IMR-90 (cell line): Measurements from ENCODE around the gene AUH. TPM values are rescaled to one million over a fixed set of nuclear protein-coding genes. Genes with fewer than 3 reads are reported as not detected.

Experiments used
- ATAC-seq: fragments of 200-7000 bp; cut with Tn5 transposase; 2 replicates; pipeline ENCODE4 v1.9.1; 2020; ENCODE audit warnings: low read depth, mild to moderate bottlenecking, moderate library complexity
- BruUV-seq: library from RNA; stranded (reverse); fragments of 400-500 nt; replicated peaks from 2 replicates; lab custom pipeline; 2021; lab: Mats Ljungman, UMichigan
- CTCF ChIA-PET: fragments of 300-600 bp; formaldehyde crosslinking; extraction: SDS; loops from one replicate; lab custom pipeline; 2021; ENCODE audit warnings: antibody characterized with exemption; lab: Yijun Ruan, JAX
- POLR2A ChIA-PET: fragments of 300-600 bp; sonication (Branson Sonifier 250); formaldehyde crosslinking; loops from one replicate; lab custom pipeline; 2022; ENCODE audit warnings: antibody characterized with exemption; ENCODE audit not compliant: unreplicated experiment; lab: Charles Lee
- DNase-seq: peaks from one replicate; pipeline ENCODE4 v3.0.0; 2013
- H2AFZ ChIP-seq: replicated peaks from 2 replicates; pipeline ENCODE3; 2013; ENCODE audit warnings: low read length, mild to moderate bottlenecking; ENCODE audit not compliant: poor library complexity
- H2AK5ac ChIP-seq: 2 replicates; pipeline ENCODE4 v1.6.1; 2013; ENCODE audit warnings: low read depth, low read length, inconsistent platforms
- H2AK9ac ChIP-seq: replicated peaks from 2 replicates; pipeline ENCODE3; 2013; ENCODE audit warnings: mild to moderate bottlenecking, low read depth, low read length, moderate library complexity; ENCODE audit not compliant: poor library complexity
- H2BK120ac ChIP-seq: 2 replicates; pipeline ENCODE4 v1.6.1; 2013; ENCODE audit warnings: low read depth, low read length, inconsistent platforms
- H2BK15ac ChIP-seq: 3 replicates; pipeline ENCODE4 v1.6.1; 2013; ENCODE audit warnings: low read depth, low read length, inconsistent platforms
- H2BK20ac ChIP-seq: 2 replicates; pipeline ENCODE4 v1.6.1; 2013; ENCODE audit warnings: low read depth, mild to moderate bottlenecking, inconsistent platforms, low read length, moderate library complexity
- H2BK5ac ChIP-seq: 2 replicates; pipeline ENCODE4 v1.6.1; 2013; ENCODE audit warnings: mild to moderate bottlenecking, low read depth, low read length, inconsistent platforms; ENCODE audit not compliant: poor library complexity, severe bottlenecking
- H3K14ac ChIP-seq: replicated peaks from 2 replicates; pipeline ENCODE4 v1.6.1; 2013; ENCODE audit warnings: low read depth, low read length, inconsistent platforms
- H3K18ac ChIP-seq: 2 replicates; pipeline ENCODE4 v1.6.1; 2013; ENCODE audit warnings: low read depth, low read length, control low read depth
- H3K23ac ChIP-seq: 2 replicates; pipeline ENCODE4 v1.6.1; 2013; ENCODE audit warnings: low read depth, low read length, inconsistent platforms
- H3K27ac ChIP-seq: 2 replicates; pipeline ENCODE4 v1.5.1; 2013; ENCODE audit warnings: mild to moderate bottlenecking, control low read depth, low read length; ENCODE audit not compliant: insufficient read depth
- H3K27me3 ChIP-seq: 2 replicates; pipeline ENCODE4 v1.6.1; 2013; ENCODE audit warnings: low read length; ENCODE audit not compliant: control insufficient read depth, insufficient read depth
- H3K36me3 ChIP-seq: 2 replicates; pipeline ENCODE4 v1.6.1; 2013; ENCODE audit warnings: low read length, mixed read lengths; ENCODE audit not compliant: control insufficient read depth, insufficient read depth
- H3K4ac ChIP-seq: 2 replicates; pipeline ENCODE4 v1.6.1; 2013; ENCODE audit warnings: low read depth, low read length, inconsistent platforms
- H3K4me1 ChIP-seq: 2 replicates; pipeline ENCODE4 v1.6.1; 2013; ENCODE audit warnings: low read length, mixed read lengths; ENCODE audit not compliant: control insufficient read depth, insufficient read depth
- H3K4me2 ChIP-seq: 2 replicates; pipeline ENCODE4 v1.6.1; 2013; ENCODE audit warnings: low read depth, mild to moderate bottlenecking, control low read depth, low read length, moderate library complexity
- H3K4me3 ChIP-seq: 2 replicates; pipeline ENCODE4 v1.5.1; 2013; ENCODE audit warnings: low read depth, mild to moderate bottlenecking, control low read depth, low read length, moderate library complexity; ENCODE audit not compliant: insufficient read depth
- H3K56ac ChIP-seq: 2 replicates; pipeline ENCODE4 v1.6.1; 2013; ENCODE audit warnings: low read length, inconsistent platforms; ENCODE audit not compliant: insufficient read depth; ENCODE audit errors: extremely low read depth
- H3K79me1 ChIP-seq, 2 experiments: 2 replicates each; pipeline ENCODE4 v1.6.1; 2013; ENCODE audit warnings: low read length in 2 of 2, inconsistent platforms in 1 of 2, low read depth in 1 of 2
- H3K9ac ChIP-seq: 2 replicates; pipeline ENCODE4 v1.6.1; 2013; ENCODE audit warnings: low read depth, low read length, control low read depth
- H3K9me1 ChIP-seq: 2 replicates; pipeline ENCODE4 v1.6.1; 2013; ENCODE audit warnings: low read length, inconsistent platforms; ENCODE audit not compliant: insufficient read depth
- H3K9me3 ChIP-seq: 2 replicates; pipeline ENCODE4 v1.6.1; 2013; ENCODE audit warnings: low read length; ENCODE audit not compliant: control insufficient read depth, insufficient read depth
- H4K20me1 ChIP-seq: 2 replicates; pipeline ENCODE4 v1.6.1; 2013; ENCODE audit warnings: low read length, inconsistent platforms; ENCODE audit not compliant: insufficient read depth
- H4K5ac ChIP-seq: 2 replicates; pipeline ENCODE4 v1.6.1; 2013; ENCODE audit warnings: mild to moderate bottlenecking, low read depth, low read length, control low read depth
- H4K8ac ChIP-seq, 2 experiments: 2 replicates each; pipeline ENCODE4 v1.6.1; 2013; ENCODE audit warnings: low read depth in 2 of 2, low read length in 2 of 2, control low read depth in 1 of 2, inconsistent platforms in 1 of 2
- H4K91ac ChIP-seq: 2 replicates; pipeline ENCODE4 v1.6.1; 2013; ENCODE audit warnings: low read depth, low read length, inconsistent platforms; ENCODE audit not compliant: insufficient read depth
- BHLHE40 ChIP-seq: fragments of 150-350 bp; IDR thresholded peaks from 2 replicates; pipeline ENCODE4 v1.6.1; 2016; ENCODE audit warnings: mild to moderate bottlenecking, low read depth, low read length
- FOS ChIP-seq: fragments of 150-350 bp; IDR thresholded peaks from 2 replicates; pipeline ENCODE4 v1.6.1; 2016; ENCODE audit warnings: low read depth, low read length
- MAZ ChIP-seq: IDR thresholded peaks from 2 replicates; pipeline ENCODE4 v1.6.1; 2012; ENCODE audit warnings: low read depth, mild to moderate bottlenecking, low read length, improper control_type of control experiment, moderate library complexity, borderline replicate concordance
- RAD21 ChIP-seq: IDR thresholded peaks from 2 replicates; pipeline ENCODE4 v1.6.1; 2012; ENCODE audit warnings: low read length, improper control_type of control experiment
- RCOR1 ChIP-seq: IDR thresholded peaks from 2 replicates; pipeline ENCODE4 v1.6.1; 2012; ENCODE audit warnings: mild to moderate bottlenecking, low read length, improper control_type of control experiment; ENCODE audit not compliant: insufficient replicate concordance
- USF2 ChIP-seq: fragments of 150-350 bp; IDR thresholded peaks from 2 replicates; pipeline ENCODE4 v1.6.1; 2017; ENCODE audit warnings: mild to moderate bottlenecking, antibody characterized with exemption, low read length, low read depth
- WGBS, 2 experiments: methylation state at CpG; one replicate each; pipeline versions ENCODE4 v1.1.5 to v1.1.7; 2013; ENCODE audit warnings: missing lambda C conversion rate in 2 of 2; ENCODE audit not compliant: insufficient read length in 1 of 2; ENCODE audit errors: extremely low coverage in 2 of 2; 5-methylcytosine and 5-hydroxymethylcytosine counted together
- dilution Hi-C: fragments of 300-500 bp; cut with HindIII; formaldehyde crosslinking; loops from one replicate; pipeline ENCODE4 v1.14.3; 2018; ENCODE audit warnings: low sequenced_read_pairs; ENCODE audit not compliant: unreplicated experiment
- in situ Hi-C: fragments of 300-500 bp; cut with MboI; formaldehyde crosslinking; loops from 3 replicates; pipeline ENCODE4 v1.14.3; 2019; ENCODE audit warnings: low sequenced_read_pairs, inconsistent platforms, mixed read lengths
- intact Hi-C: fragments of 100-400 bp; cut with micrococcal nuclease; formaldehyde crosslinking; loops from 2 replicates; pipeline ENCODE4 v1.10.0; 2022
- polyA plus RNA-seq, 3 experiments: library from polyadenylated mRNA; depleted of rRNA; stranded (reverse); fragments of >200 nt; gene quantifications; 2 replicates each; pipeline ENCODE4 v1.2.3, GENCODE V29; 2012; ENCODE audit warnings: low replicate concordance in 1 of 3
- total RNA-seq: library from RNA; depleted of rRNA; stranded (reverse); fragments of >200 nt; gene quantifications from 2 replicates; pipeline ENCODE4 v1.2.3, GENCODE V29; 2012

The AUH gene
- total and polyA plus RNA-seq, 2 of the 4 experiments (the other 2 are of a cell fraction): 5.9 to 8.1 TPM

- Histone ChIP-seq H2BK120ac (no peak overlapping the region), H2BK15ac (no peak overlapping the region), H2AFZ (no peak overlapping the region), H2BK20ac (no peak overlapping the region), H4K20me1 (no peaks in the 10 kb centered on the region), H3K4me2 (no peak overlapping the region), H2BK5ac (no peak overlapping the region), H4K91ac (no peak overlapping the region), H2AK5ac (peak overlapping the region; percentile 12; the same call in 1 of the 2 replicates), H3K36me3 (peaks cover 2% of the 10 kb centered on the region; the same call in 1 of the 2 replicates), H4K8ac (no peak overlapping the region), H3K27me3 (no peaks in the 10 kb centered on the region), H4K5ac (no peak overlapping the region), H2AK9ac (no peak overlapping the region), H3K4me1 (peaks cover 6% of the 10 kb centered on the region), H3K18ac (no peak overlapping the region), H3K23ac (no peak overlapping the region), H3K14ac (no peak overlapping the region), H3K9ac (no peak overlapping the region), H3K79me1 (peaks cover 0 to 3% of the 10 kb centered on the region in 2 experiments; a peak in 1 of 4 replicates), H3K27ac (no peak overlapping the region), H3K4ac (no peak overlapping the region), H3K56ac (no peak overlapping the region), H3K9me3 (no peaks in the 10 kb centered on the region), H3K9me1 (no peaks in the 10 kb centered on the region), H3K4me3 (no peak overlapping the region)
- POLR2A ChIA-PET: no interaction called here
- dilution Hi-C loops (no loop called here), intact Hi-C loops (no loop called here), in situ Hi-C loops (no loop called here)
- BruUV-seq: no TSS peak
- CTCF ChIA-PET: no interaction called here
- 100% methylated on average over 1 of the region's 10 CpGs; no CpG with 5 or more reads in 1 of the 2 experiments for WGBS, 2 experiments
- ATAC-seq (no peak), DNase-seq (no peak)
- TF ChIP-seq USF2: no peak
- TF ChIP-seq BHLHE40: no peak
- no peak for TF ChIP-seq FOS
- TF ChIP-seq RCOR1: no peak
- no peak for TF ChIP-seq MAZ
- TF ChIP-seq RAD21: no peak
Measured at GRCh38 chr9:91212596-91213243, 149.0 kb downstream of the AUH start.
